Measurements from ENCODE around the gene PLXDC2. TPM values are rescaled to one million over a fixed set of nuclear protein-coding genes. Genes with fewer than 3 reads are reported as not detected.

The PLXDC2 gene
- total RNA-seq, 1 experiment from 2014 or later: not detected

- no peaks in the 10 kb centered on the region for H3K79me2 ChIP-seq (ENCODE audit: low read length)
- no peak overlapping the region for H3K4me2 ChIP-seq (ENCODE audit: low read length)
- no peaks in the 10 kb centered on the region for H3K27me3 ChIP-seq (ENCODE audit: low read length)
- H3K4me3 ChIP-seq (ENCODE audit: low read length): no peak overlapping the region
- no TSS peak for BruUV-seq (replicated peaks)
- no peak for TF ChIP-seq CTCF (conservative IDR thresholded peaks at IDR 0.05; ENCODE audit: low read depth, low read length)
- TF ChIP-seq EZH2 (IDR thresholded peaks at IDR 0.05; ENCODE audit: low read length, unreplicated experiment): no peak
- TF ChIP-seq EZH2phosphoT487 (IDR thresholded peaks at IDR 0.05; ENCODE audit: borderline replicate concordance, low read length): no peak
- DNase-seq (no peak), ATAC-seq (no peak)
- intact Hi-C loops (cut with micrococcal nuclease): no loop called here
- H3K36me3 ChIP-seq (ENCODE audit: low read depth, low read length): no peaks in the 10 kb centered on the region
- ChIA-PET POLR2A (ENCODE audit: unreplicated experiment) (no interaction called here), CTCF (no interaction called here)
- no peaks in the 10 kb centered on the region for H3K9me2 ChIP-seq (replicated peaks; ENCODE audit: low read length)
- no peak overlapping the region for H3K27ac ChIP-seq (ENCODE audit: low read length)
- no peaks in the 10 kb centered on the region for H3F3A ChIP-seq (ENCODE audit: low read length, unreplicated experiment)
- no peaks in the 10 kb centered on the region for H3K9me3 ChIP-seq (ENCODE audit: low read length)
- H2AFZ ChIP-seq (ENCODE audit: low read length): no peak overlapping the region
- no peaks in the 10 kb centered on the region for H3K4me1 ChIP-seq (ENCODE audit: insufficient read depth, low read length)
- H4K20me1 ChIP-seq (ENCODE audit: low read length): no peaks in the 10 kb centered on the region
- H3K9ac ChIP-seq (ENCODE audit: low read length): no peak overlapping the region
Measured at GRCh38 chr10:19952224-19953010, 136.2 kb downstream of the PLXDC2 start.

DNA sequence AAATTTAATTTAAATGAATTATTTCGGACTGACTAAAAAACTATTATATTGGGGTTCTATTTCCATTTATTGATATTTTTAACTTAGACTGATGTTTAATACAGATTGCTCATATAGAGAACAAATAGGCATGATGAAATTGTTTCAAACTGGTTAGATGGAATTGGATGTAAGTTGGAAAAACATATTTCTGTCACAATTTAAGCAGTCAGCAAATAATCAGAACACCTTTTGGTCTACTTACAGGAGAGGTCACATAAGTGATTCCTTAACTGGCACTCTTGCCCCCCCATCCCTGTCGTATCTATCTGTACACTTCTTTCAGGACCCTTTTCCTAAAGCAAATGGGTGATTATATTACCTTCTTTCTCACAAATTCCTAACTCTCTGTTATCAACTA is 138.4 kb downstream of the PLXDC2 start:
- H3F3A ChIP-seq (ENCODE audit: low read length, unreplicated experiment): no peaks in the 10 kb centered on the region
- H3K9ac ChIP-seq (ENCODE audit: low read length): no peak overlapping the region
- H3K4me1 ChIP-seq (ENCODE audit: insufficient read depth, low read length): no peaks in the 10 kb centered on the region
- DNase-seq: no peak
- CTCF ChIA-PET: no interaction called here
- no peaks in the 10 kb centered on the region for H3K9me2 ChIP-seq (replicated peaks; ENCODE audit: low read length)
- TF ChIP-seq CTCF (conservative IDR thresholded peaks at IDR 0.05; ENCODE audit: low read depth, low read length) (no peak), EZH2phosphoT487 (IDR thresholded peaks at IDR 0.05; ENCODE audit: borderline replicate concordance, low read length) (no peak), EZH2 (IDR thresholded peaks at IDR 0.05; ENCODE audit: low read length, unreplicated experiment) (no peak)
- no peaks in the 10 kb centered on the region for H4K20me1 ChIP-seq (ENCODE audit: low read length)
- H2AFZ ChIP-seq (ENCODE audit: low read length): no peak overlapping the region
- no peak overlapping the region for H3K27ac ChIP-seq (ENCODE audit: low read length)
- POLR2A ChIA-PET (ENCODE audit: unreplicated experiment): no interaction called here
- H3K27me3 ChIP-seq (ENCODE audit: low read length): no peaks in the 10 kb centered on the region
- H3K4me2 ChIP-seq (ENCODE audit: low read length): no peak overlapping the region
- no peaks in the 10 kb centered on the region for H3K36me3 ChIP-seq (ENCODE audit: low read depth, low read length)
- intact Hi-C loops (cut with micrococcal nuclease): no loop called here
- H3K9me3 ChIP-seq (ENCODE audit: low read length): no peaks in the 10 kb centered on the region
- no peak for ATAC-seq
- no peak overlapping the region for H3K4me3 ChIP-seq (ENCODE audit: low read length)
- H3K79me2 ChIP-seq (ENCODE audit: low read length): no peaks in the 10 kb centered on the region
- BruUV-seq (replicated peaks): no TSS peak

DNA sequence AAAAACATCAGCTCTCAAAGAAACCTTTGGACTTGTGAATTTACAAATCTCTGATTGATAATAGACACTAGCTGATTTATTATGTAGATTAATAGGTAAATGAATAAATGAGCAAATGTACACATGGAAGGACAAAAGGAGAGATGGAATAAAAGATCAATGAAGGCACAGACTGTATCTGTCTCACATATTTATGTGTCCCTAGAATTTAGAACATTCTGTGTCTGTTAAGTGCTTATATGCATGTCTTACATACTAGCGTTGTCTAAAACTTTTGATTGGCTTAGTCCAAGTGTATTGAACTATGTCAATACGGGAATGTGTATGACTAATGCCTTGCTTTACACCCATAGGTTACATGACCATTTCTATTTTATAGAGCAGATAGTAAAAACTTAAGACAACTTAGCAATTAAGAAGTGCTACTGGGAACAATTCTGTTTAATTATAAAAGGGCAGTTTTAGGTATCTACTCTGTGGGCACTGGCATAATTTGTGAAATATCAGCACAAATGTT is 140.3 kb downstream of the PLXDC2 start:
- no peaks in the 10 kb centered on the region for H3F3A ChIP-seq (ENCODE audit: low read length, unreplicated experiment)
- ATAC-seq (no peak), DNase-seq (no peak)
- H2AFZ ChIP-seq (ENCODE audit: low read length): no peak overlapping the region
- no peak overlapping the region for H3K4me3 ChIP-seq (ENCODE audit: low read length)
- intact Hi-C loops (cut with micrococcal nuclease): no loop called here
- no peak overlapping the region for H3K9ac ChIP-seq (ENCODE audit: low read length)
- H3K4me1 ChIP-seq (ENCODE audit: insufficient read depth, low read length): no peaks in the 10 kb centered on the region
- no peaks in the 10 kb centered on the region for H3K9me3 ChIP-seq (ENCODE audit: low read length)
- H3K36me3 ChIP-seq (ENCODE audit: low read depth, low read length): no peaks in the 10 kb centered on the region
- no peak overlapping the region for H3K27ac ChIP-seq (ENCODE audit: low read length)
- H3K9me2 ChIP-seq (replicated peaks; ENCODE audit: low read length): no peaks in the 10 kb centered on the region
- H3K27me3 ChIP-seq (ENCODE audit: low read length): no peaks in the 10 kb centered on the region; the same call in 1 of the 2 replicates
- no peak overlapping the region for H3K4me2 ChIP-seq (ENCODE audit: low read length)
- no peaks in the 10 kb centered on the region for H3K79me2 ChIP-seq (ENCODE audit: low read length)
- TF ChIP-seq CTCF (conservative IDR thresholded peaks at IDR 0.05; ENCODE audit: low read depth, low read length): no peak
- TF ChIP-seq EZH2phosphoT487 (IDR thresholded peaks at IDR 0.05; ENCODE audit: borderline replicate concordance, low read length): no peak
- no peak for TF ChIP-seq EZH2 (IDR thresholded peaks at IDR 0.05; ENCODE audit: low read length, unreplicated experiment)
- H4K20me1 ChIP-seq (ENCODE audit: low read length): no peaks in the 10 kb centered on the region
- CTCF ChIA-PET: no interaction called here
- POLR2A ChIA-PET (ENCODE audit: unreplicated experiment): no interaction called here
- no TSS peak for BruUV-seq (replicated peaks)
